Activated T-cell treated with anti-CD3 and anti-CD28 coated beads, Interleukin-2, amount 50 U/mL, for 4 hours (primary cell): ENCODE data around the gene RGS7. TPM values are rescaled to one million over a fixed set of nuclear protein-coding genes. Genes with fewer than 3 reads are reported as not detected.
"Not testable (repeated sequence)": the region's sequence is repeated elsewhere in the genome, so short reads cannot be mapped to it uniquely, and the experiment has no call there.

Experiments
- ATAC-seq, 2 donors: fragments of 200-7000 bp; cut with Tn5 transposase; one replicate each; pipeline ENCODE4 v1.10.0; 2021
- DNase-seq: peaks from one replicate; pipeline ENCODE4 v3.0.0-alpha.2; 2020
- H3K27me3 Mint-ChIP-seq: one replicate; pipeline ENCODE4 v1.8.0; 2021; ENCODE audit warnings: low read depth, mixed read lengths
- H3K36me3 Mint-ChIP-seq: one replicate; pipeline ENCODE4 v1.8.0; 2022; ENCODE audit warnings: mixed read lengths; ENCODE audit not compliant: insufficient read depth
- H3K4me1 Mint-ChIP-seq: one replicate; pipeline ENCODE4 v1.8.0; 2021; ENCODE audit warnings: low read depth, mixed read lengths
- H3K4me3 Mint-ChIP-seq: one replicate; pipeline ENCODE4 v1.8.0; 2021; ENCODE audit warnings: mild to moderate bottlenecking, moderate library complexity, mixed read lengths
- H3K9me3 Mint-ChIP-seq: one replicate; pipeline ENCODE4 v1.8.0; 2021; ENCODE audit warnings: mixed read lengths
- total RNA-seq, 3 donors: library from RNA; stranded (reverse); gene quantifications; one replicate each; pipeline ENCODE4 v1.2.1, GENCODE V29; 2021

The RGS7 gene
- total RNA-seq, 3 donors from 2014 or later = not detected

- no peaks in the 10 kb centered on the region for H3K36me3 Mint-ChIP-seq
- H3K4me3 Mint-ChIP-seq = no peak overlapping the region
- H3K4me1 Mint-ChIP-seq = no peaks in the 10 kb centered on the region
- ATAC-seq = no peak
- DNase-seq = no peak
- H3K9me3 Mint-ChIP-seq = no peaks in the 10 kb centered on the region
- H3K27me3 Mint-ChIP-seq = no peaks in the 10 kb centered on the region
Measured at GRCh38 chr1:240806200-240806745, 550.7 kb downstream of the RGS7 start.

DNA sequence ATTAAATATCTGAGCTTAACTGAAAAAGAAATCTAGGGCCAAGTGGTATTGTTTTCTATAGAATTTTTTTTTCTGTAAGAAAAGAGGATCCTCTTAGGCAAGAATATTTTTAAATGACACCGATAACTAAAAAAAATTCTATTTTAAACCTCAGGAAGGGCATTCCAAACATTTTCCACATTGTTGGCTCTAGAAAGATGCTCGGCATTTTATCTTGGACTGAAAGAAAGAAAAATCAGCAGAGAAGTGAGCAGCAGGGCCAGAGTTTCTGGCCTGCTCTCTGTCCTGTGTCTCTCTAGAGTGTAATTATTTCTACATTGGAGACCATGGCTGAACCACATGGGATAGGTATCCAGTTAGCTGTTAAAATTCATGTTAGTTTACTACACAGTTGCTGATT, 552.5 kb downstream of the RGS7 start:
- Mint-ChIP-seq H3K36me3 (no peaks in the 10 kb centered on the region), H3K4me3 (no peak overlapping the region), H3K9me3 (no peaks in the 10 kb centered on the region), H3K27me3 (no peaks in the 10 kb centered on the region), H3K4me1 (no peaks in the 10 kb centered on the region)
- ATAC-seq (no peak), DNase-seq (no peak)

GRCh38 chr1:240803151-240803550, 553.9 kb downstream of the RGS7 start:
- no peak for DNase-seq
- ATAC-seq = no peak
- no peaks in the 10 kb centered on the region for H3K36me3 Mint-ChIP-seq
- H3K9me3 Mint-ChIP-seq = no peaks in the 10 kb centered on the region
- no peak overlapping the region for H3K4me3 Mint-ChIP-seq
- H3K4me1 Mint-ChIP-seq = no peaks in the 10 kb centered on the region
- no peaks in the 10 kb centered on the region for H3K27me3 Mint-ChIP-seq

- Mint-ChIP-seq H3K4me3 (no peak overlapping the region), H3K4me1 (no peaks in the 10 kb centered on the region), H3K9me3 (no peaks in the 10 kb centered on the region), H3K36me3 (no peaks in the 10 kb centered on the region), H3K27me3 (no peaks in the 10 kb centered on the region)
- ATAC-seq = no peak
- DNase-seq = no peak
Measured at GRCh38 chr1:240802271-240802670, 554.7 kb downstream of the RGS7 start.

DNA sequence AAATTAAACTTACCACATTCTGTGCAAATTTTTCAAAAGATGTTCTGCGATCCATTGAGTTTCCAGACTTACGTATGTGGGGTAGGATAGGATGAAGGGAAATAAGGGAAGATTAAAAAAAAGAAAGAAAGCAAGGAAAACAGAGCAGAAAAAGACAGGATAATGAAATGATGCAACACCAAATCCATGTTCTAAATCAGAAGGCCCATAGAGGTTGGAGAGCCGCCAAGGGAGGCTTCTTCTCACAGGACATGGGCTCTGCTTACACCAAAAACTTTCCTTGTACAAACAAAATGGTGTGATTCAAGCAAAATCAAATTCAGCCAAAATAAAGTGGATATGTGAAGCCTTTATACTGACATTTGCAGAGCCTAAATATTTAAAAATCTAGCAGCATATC, 555.6 kb downstream of the RGS7 start:
- Mint-ChIP-seq H3K36me3 (no peaks in the 10 kb centered on the region), H3K27me3 (no peaks in the 10 kb centered on the region), H3K4me1 (no peaks in the 10 kb centered on the region), H3K9me3 (no peaks in the 10 kb centered on the region), H3K4me3 (no peak overlapping the region)
- DNase-seq (no peak), ATAC-seq (no peak)

GRCh38 chr1:240800291-240800690, 556.7 kb downstream of the RGS7 start:
- H3K27me3 Mint-ChIP-seq = no peaks in the 10 kb centered on the region
- DNase-seq = no peak
- H3K9me3 Mint-ChIP-seq = no peaks in the 10 kb centered on the region
- no peaks in the 10 kb centered on the region for H3K4me1 Mint-ChIP-seq
- no peaks in the 10 kb centered on the region for H3K36me3 Mint-ChIP-seq
- no peak overlapping the region for H3K4me3 Mint-ChIP-seq
- no peak for ATAC-seq

- Mint-ChIP-seq H3K9me3 (no peaks in the 10 kb centered on the region), H3K4me3 (no peak overlapping the region), H3K4me1 (no peaks in the 10 kb centered on the region), H3K36me3 (no peaks in the 10 kb centered on the region), H3K27me3 (peaks cover 2% of the 10 kb centered on the region)
- ATAC-seq = peak in 1 of 2 donors; percentile 17
- no peak for DNase-seq
Measured at GRCh38 chr1:240797050-240797449, 560.0 kb downstream of the RGS7 start.

- peaks cover 2% of the 10 kb centered on the region for H3K27me3 Mint-ChIP-seq
- H3K9me3 Mint-ChIP-seq = no peaks in the 10 kb centered on the region
- DNase-seq (no peak), ATAC-seq (peak; percentile 67 to 73)
- no peak overlapping the region for H3K4me3 Mint-ChIP-seq
- H3K4me1 Mint-ChIP-seq = no peaks in the 10 kb centered on the region
- H3K36me3 Mint-ChIP-seq = no peaks in the 10 kb centered on the region
Measured at GRCh38 chr1:240794046-240794843, 562.8 kb downstream of the RGS7 start.

- Mint-ChIP-seq H3K4me3 (no peak overlapping the region), H3K27me3 (peaks cover 4% of the 10 kb centered on the region), H3K9me3 (no peaks in the 10 kb centered on the region), H3K4me1 (no peaks in the 10 kb centered on the region), H3K36me3 (no peaks in the 10 kb centered on the region)
- DNase-seq (no peak), ATAC-seq (no peak)
Measured at GRCh38 chr1:240792915-240793529, 564.0 kb downstream of the RGS7 start.

DNA sequence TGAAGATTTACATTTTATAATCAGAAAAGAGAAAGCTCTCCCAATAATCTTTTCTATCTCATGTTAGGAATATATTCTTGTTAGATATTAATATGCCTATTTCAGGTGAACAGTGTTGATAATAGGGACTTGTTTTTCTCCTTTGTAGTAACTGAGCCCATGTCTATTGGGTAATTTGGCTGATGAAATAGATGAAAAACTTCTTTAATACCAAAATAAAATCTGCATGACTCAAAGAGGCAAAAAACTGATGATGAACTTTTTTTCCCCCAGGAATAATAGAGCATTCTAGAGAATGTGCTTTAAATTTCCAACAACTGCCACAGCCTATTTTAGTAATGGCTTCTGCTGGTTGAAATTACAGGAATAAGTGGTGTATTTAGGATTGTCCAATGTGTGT, 566.1 kb downstream of the RGS7 start:
- H3K4me3 Mint-ChIP-seq = no peak overlapping the region
- H3K9me3 Mint-ChIP-seq = no peaks in the 10 kb centered on the region
- DNase-seq (no peak), ATAC-seq (no peak)
- no peaks in the 10 kb centered on the region for H3K36me3 Mint-ChIP-seq
- no peaks in the 10 kb centered on the region for H3K4me1 Mint-ChIP-seq
- peaks cover 4% of the 10 kb centered on the region for H3K27me3 Mint-ChIP-seq

DNA sequence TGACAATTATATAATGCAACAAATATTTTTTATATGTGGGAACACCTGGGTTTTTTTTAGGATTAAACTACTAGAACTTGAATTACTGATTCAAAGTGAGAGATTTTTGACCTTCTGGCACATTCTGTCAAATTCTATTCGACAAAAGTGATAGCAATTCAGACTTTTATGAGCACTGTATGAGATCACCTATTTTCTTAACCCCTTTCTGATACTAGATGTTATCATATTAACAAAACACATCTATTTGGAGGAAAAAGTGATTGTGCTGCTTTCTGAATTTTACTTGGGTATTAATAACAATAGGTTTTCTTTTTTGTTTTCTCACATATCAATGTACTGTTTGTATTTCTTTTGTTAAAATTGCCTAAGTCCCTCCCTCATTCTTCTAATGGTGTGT, 570.1 kb downstream of the RGS7 start:
- Mint-ChIP-seq H3K36me3 (no peaks in the 10 kb centered on the region), H3K4me3 (no peak overlapping the region), H3K27me3 (peaks cover 2% of the 10 kb centered on the region), H3K4me1 (no peaks in the 10 kb centered on the region), H3K9me3 (no peaks in the 10 kb centered on the region)
- DNase-seq = no peak
- ATAC-seq = no peak

- no peak for ATAC-seq
- Mint-ChIP-seq H3K36me3 (no peaks in the 10 kb centered on the region), H3K27me3 (peaks cover 2% of the 10 kb centered on the region), H3K4me3 (no peak overlapping the region), H3K9me3 (no peaks in the 10 kb centered on the region), H3K4me1 (no peaks in the 10 kb centered on the region)
- no peak for DNase-seq
Measured at GRCh38 chr1:240784776-240785175, 572.2 kb downstream of the RGS7 start.

GRCh38 chr1:240783728-240784137, 573.3 kb downstream of the RGS7 start:
- not testable (repeated sequence) for DNase-seq, H3K4me3 Mint-ChIP-seq, ATAC-seq, H3K4me1 Mint-ChIP-seq, H3K27me3 Mint-ChIP-seq, H3K9me3 Mint-ChIP-seq, H3K36me3 Mint-ChIP-seq

- H3K4me1 Mint-ChIP-seq = no peaks in the 10 kb centered on the region
- H3K9me3 Mint-ChIP-seq = no peaks in the 10 kb centered on the region
- H3K36me3 Mint-ChIP-seq = no peaks in the 10 kb centered on the region
- ATAC-seq = no peak
- no peak for DNase-seq
- H3K4me3 Mint-ChIP-seq = no peak overlapping the region
- H3K27me3 Mint-ChIP-seq = no peaks in the 10 kb centered on the region
Measured at GRCh38 chr1:240776237-240776636, 580.8 kb downstream of the RGS7 start.

- no peak for DNase-seq
- H3K9me3 Mint-ChIP-seq = no peaks in the 10 kb centered on the region
- no peaks in the 10 kb centered on the region for H3K36me3 Mint-ChIP-seq
- ATAC-seq = no peak
- H3K27me3 Mint-ChIP-seq = peaks cover 2% of the 10 kb centered on the region
- H3K4me1 Mint-ChIP-seq = no peaks in the 10 kb centered on the region
- no peak overlapping the region for H3K4me3 Mint-ChIP-seq
Measured at GRCh38 chr1:240772131-240772530, 584.9 kb downstream of the RGS7 start.
